ENCODE measurements around the gene DBH. TPM values are rescaled to one million over a fixed set of nuclear protein-coding genes. Genes with fewer than 3 reads are reported as not detected.
"Not testable (repeated sequence)": the region's sequence is repeated elsewhere in the genome, so short reads cannot be mapped to it uniquely, and the experiment has no call there.

The DBH gene
- total and polyA plus RNA-seq, 2 donors (not counting 3 experiments of a cell fraction or from before 2014, with no cell fraction given): not detected

DNA sequence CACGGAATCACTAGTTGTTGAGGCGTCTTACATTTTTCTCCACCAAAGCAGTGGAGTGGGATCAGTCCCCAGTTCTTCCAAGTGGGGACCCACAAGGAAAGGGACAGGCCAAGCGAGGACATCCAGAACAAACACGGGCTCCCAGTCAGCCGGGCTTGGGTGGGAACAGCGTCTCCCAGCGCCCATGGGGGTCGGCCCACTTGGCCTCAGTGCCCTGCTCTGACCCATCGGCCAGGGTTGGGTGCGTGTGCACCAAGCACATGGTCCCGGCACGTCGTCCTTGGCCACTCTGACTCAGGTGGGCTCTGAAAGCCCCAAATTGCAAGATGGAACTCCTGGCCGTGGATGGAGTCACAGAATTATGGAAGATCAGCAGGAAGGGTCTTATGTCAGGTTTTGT lies 37.9 kb downstream of the DBH start:
- Histone ChIP-seq H2AFZ (ENCODE audit: low read depth, low read length) (no peak overlapping the region), H3K9me3 (replicated peaks; ENCODE audit: control insufficient read depth, insufficient read depth, low read length) (no peaks in the 10 kb centered on the region), H3K4me1 (ENCODE audit: control insufficient read depth, extremely low read depth, insufficient read depth, low read length) (no peaks in the 10 kb centered on the region), H3K27me3 (ENCODE audit: control insufficient read depth in 2 of 2, insufficient read depth in 2 of 2, low read length in 2 of 2) (peaks cover 0 to 5% of the 10 kb centered on the region in 2 experiments), H3K9ac (replicated peaks; ENCODE audit: extremely low read depth, insufficient read depth, low read length) (no peak overlapping the region), H3K4me3 (replicated peaks in 1 of 3; ENCODE audit: insufficient read depth in 1 of 3, low read depth in 1 of 3, low read length in 3 of 3) (no peak overlapping the region), H3K36me3 (ENCODE audit: control insufficient read depth in 2 of 2, extremely low read depth in 1 of 2, insufficient read depth in 2 of 2, low read length in 2 of 2) (no peaks in the 10 kb centered on the region), H3K27ac (ENCODE audit: insufficient read depth, low read depth, low read length) (no peak overlapping the region), H3K4me2 (ENCODE audit: insufficient read depth, low read length) (no peak overlapping the region), H3K9me1 (replicated peaks; ENCODE audit: control insufficient read depth, extremely low read depth, insufficient read depth, low read length) (no peaks in the 10 kb centered on the region), H3K79me2 (ENCODE audit: control insufficient read depth, insufficient read depth, low read length) (no peaks in the 10 kb centered on the region), H4K20me1 (replicated peaks; ENCODE audit: control insufficient read depth, extremely low read depth, insufficient read depth, low read length) (no peaks in the 10 kb centered on the region)
- intact Hi-C loops (cut with micrococcal nuclease) (no loop called here), dilution Hi-C loops (cut with MboI; ENCODE audit: extremely low pct_ligation_motif_present, low sequenced_read_pairs) (no loop called here)
- ChIA-PET POLR2A (no interaction called here), CTCF (no interaction called here)
- DNase-seq (ENCODE audit: low read depth, low spot score) (no peak), FAIRE-seq (no peak)
- TF ChIP-seq JUN (IDR thresholded peaks at IDR 0.05; ENCODE audit: borderline replicate concordance, insufficient read depth, insufficient read length, low read depth): no peak
- TF ChIP-seq, protein P1, sequence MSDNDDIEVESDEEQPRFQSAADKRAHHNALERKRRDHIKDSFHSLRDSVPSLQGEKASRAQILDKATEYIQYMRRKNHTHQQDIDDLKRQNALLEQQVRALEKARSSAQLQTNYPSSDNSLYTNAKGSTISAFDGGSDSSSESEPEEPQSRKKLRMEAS (IDR thresholded peaks at IDR 0.05; ENCODE audit: insufficient read depth, insufficient read length): no peak
- no peak for TF ChIP-seq POLR2A (IDR thresholded peaks at IDR 0.05; ENCODE audit: low read depth, low read length)
- no peak for TF ChIP-seq POLR2AphosphoS5 (IDR thresholded peaks at IDR 0.05; ENCODE audit: insufficient read depth, low read depth, low read length)
- TF ChIP-seq, protein P2, sequence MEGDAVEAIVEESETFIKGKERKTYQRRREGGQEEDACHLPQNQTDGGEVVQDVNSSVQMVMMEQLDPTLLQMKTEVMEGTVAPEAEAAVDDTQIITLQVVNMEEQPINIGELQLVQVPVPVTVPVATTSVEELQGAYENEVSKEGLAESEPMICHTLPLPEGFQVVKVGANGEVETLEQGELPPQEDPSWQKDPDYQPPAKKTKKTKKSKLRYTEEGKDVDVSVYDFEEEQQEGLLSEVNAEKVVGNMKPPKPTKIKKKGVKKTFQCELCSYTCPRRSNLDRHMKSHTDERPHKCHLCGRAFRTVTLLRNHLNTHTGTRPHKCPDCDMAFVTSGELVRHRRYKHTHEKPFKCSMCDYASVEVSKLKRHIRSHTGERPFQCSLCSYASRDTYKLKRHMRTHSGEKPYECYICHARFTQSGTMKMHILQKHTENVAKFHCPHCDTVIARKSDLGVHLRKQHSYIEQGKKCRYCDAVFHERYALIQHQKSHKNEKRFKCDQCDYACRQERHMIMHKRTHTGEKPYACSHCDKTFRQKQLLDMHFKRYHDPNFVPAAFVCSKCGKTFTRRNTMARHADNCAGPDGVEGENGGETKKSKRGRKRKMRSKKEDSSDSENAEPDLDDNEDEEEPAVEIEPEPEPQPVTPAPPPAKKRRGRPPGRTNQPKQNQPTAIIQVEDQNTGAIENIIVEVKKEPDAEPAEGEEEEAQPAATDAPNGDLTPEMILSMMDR (IDR thresholded peaks at IDR 0.05; ENCODE audit: extremely low read depth in 1 of 2, insufficient read depth in 1 of 2, low read depth in 1 of 2, low read length in 2 of 2): no peak
- TF ChIP-seq FOS (IDR thresholded peaks at IDR 0.05; ENCODE audit: borderline replicate concordance, insufficient read depth, low read length): no peak
- TF ChIP-seq EZH2 (IDR thresholded peaks at IDR 0.05; ENCODE audit: borderline replicate concordance, low read depth, low read length, severe bottlenecking): no peak
- TF ChIP-seq GATA2 (IDR thresholded peaks at IDR 0.05; ENCODE audit: insufficient read depth, insufficient read length, low read depth, low read length): no peak
- no peak for TF ChIP-seq MYC (IDR thresholded peaks at IDR 0.05; ENCODE audit: low read depth, low read length)
- BruUV-seq (replicated peaks): no TSS peak

DNA sequence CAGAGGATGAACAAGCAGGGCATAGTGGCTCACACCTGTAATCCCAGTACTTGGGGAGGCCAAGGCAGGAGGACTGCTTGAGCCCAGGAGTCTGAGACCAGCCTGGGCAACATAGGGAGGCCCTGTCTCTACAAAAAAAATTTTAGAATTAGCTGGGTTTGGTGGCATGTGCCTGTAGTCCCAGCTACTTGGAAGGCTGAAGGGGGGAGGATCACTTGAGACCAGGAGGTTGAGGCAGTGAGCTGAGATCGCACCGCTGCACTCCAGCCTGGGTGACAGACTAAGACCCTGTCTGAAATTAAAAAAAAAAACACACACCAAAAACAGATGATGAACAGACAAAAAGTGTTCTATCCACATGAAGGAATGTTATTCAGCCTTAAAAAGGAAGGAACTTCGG lies 39.6 kb downstream of the DBH start:
- H3K27me3 ChIP-seq (ENCODE audit: control insufficient read depth in 2 of 2, insufficient read depth in 2 of 2, low read length in 2 of 2); H3K9me3 ChIP-seq (replicated peaks; ENCODE audit: control insufficient read depth, insufficient read depth, low read length); DNase-seq (ENCODE audit: low read depth, low spot score); dilution Hi-C loops (cut with MboI; ENCODE audit: extremely low pct_ligation_motif_present, low sequenced_read_pairs); POLR2A ChIA-PET; H3K4me1 ChIP-seq (ENCODE audit: control insufficient read depth, extremely low read depth, insufficient read depth, low read length); H3K4me2 ChIP-seq (ENCODE audit: insufficient read depth, low read length); CTCF ChIA-PET; FAIRE-seq; H3K79me2 ChIP-seq (ENCODE audit: control insufficient read depth, insufficient read depth, low read length); H2AFZ ChIP-seq (ENCODE audit: low read depth, low read length); H4K20me1 ChIP-seq (replicated peaks; ENCODE audit: control insufficient read depth, extremely low read depth, insufficient read depth, low read length); intact Hi-C loops (cut with micrococcal nuclease); H3K27ac ChIP-seq (ENCODE audit: insufficient read depth, low read depth, low read length); H3K36me3 ChIP-seq (ENCODE audit: control insufficient read depth in 2 of 2, extremely low read depth in 1 of 2, insufficient read depth in 2 of 2, low read length in 2 of 2); BruUV-seq (replicated peaks); H3K9me1 ChIP-seq (replicated peaks; ENCODE audit: control insufficient read depth, extremely low read depth, insufficient read depth, low read length); H3K9ac ChIP-seq (replicated peaks; ENCODE audit: extremely low read depth, insufficient read depth, low read length); H3K4me3 ChIP-seq (replicated peaks in 1 of 3; ENCODE audit: insufficient read depth in 1 of 3, low read depth in 1 of 3, low read length in 3 of 3): not testable (repeated sequence)

All from endothelial cell of umbilical vein (primary cell).